ENCODE data around the gene BRD9. TPM values are rescaled to one million over a fixed set of nuclear protein-coding genes. Genes with fewer than 3 reads are reported as not detected.

The BRD9 gene
- total RNA-seq, 1 donor from 2014 or later = 37.7 TPM

GRCh38 chr5:865168-865521 lies 27.5 kb downstream of the BRD9 start:
- no peaks in the 10 kb centered on the region for H3K4me1 ChIP-seq
- no peak for TF ChIP-seq CTCF (IDR thresholded peaks at IDR 0.05)
- DNase-seq (no peak), ATAC-seq (no peak)
- intact Hi-C loops (cut with DNase I) = no loop called here
- H3K4me3 ChIP-seq = no peak overlapping the region
- no peaks in the 10 kb centered on the region for H3K27me3 ChIP-seq (ENCODE audit: low read depth)
- H3K27ac ChIP-seq = no peak overlapping the region
- H3K9me3 ChIP-seq = no peaks in the 10 kb centered on the region
- peaks cover 77% of the 10 kb centered on the region for H3K36me3 ChIP-seq

GRCh38 chr5:864492-865167 lies 28.0 kb downstream of the BRD9 start:
- no peak for DNase-seq
- peaks cover 71% of the 10 kb centered on the region for H3K36me3 ChIP-seq
- no peak for TF ChIP-seq CTCF (IDR thresholded peaks at IDR 0.05)

GRCh38 chr5:863244-863805 lies 29.3 kb downstream of the BRD9 start:
- no peak overlapping the region for H3K27ac ChIP-seq
- intact Hi-C loops (cut with DNase I) = no loop called here
- DNase-seq (no peak), ATAC-seq (no peak)
- TF ChIP-seq CTCF (IDR thresholded peaks at IDR 0.05) = no peak
- H3K4me3 ChIP-seq = no peak overlapping the region
- H3K27me3 ChIP-seq (ENCODE audit: low read depth) = no peaks in the 10 kb centered on the region
- H3K4me1 ChIP-seq = no peaks in the 10 kb centered on the region
- H3K36me3 ChIP-seq = peaks cover 58% of the 10 kb centered on the region
- no peaks in the 10 kb centered on the region for H3K9me3 ChIP-seq

More at GRCh38 chr5:864492-865167, 28.0 kb downstream of the BRD9 start:
- H3K27me3 ChIP-seq (ENCODE audit: low read depth) = no peaks in the 10 kb centered on the region
- H3K27ac ChIP-seq = no peak overlapping the region
- intact Hi-C loops (cut with DNase I) = no loop called here
- H3K4me3 ChIP-seq = no peak overlapping the region
- no peak for ATAC-seq
- H3K9me3 ChIP-seq = no peaks in the 10 kb centered on the region
- H3K4me1 ChIP-seq = no peaks in the 10 kb centered on the region

- DNase-seq = no peak
- H3K4me1 ChIP-seq = no peaks in the 10 kb centered on the region
- H3K4me3 ChIP-seq = no peak overlapping the region
- TF ChIP-seq CTCF (IDR thresholded peaks at IDR 0.05) = no peak
- ATAC-seq = no peak
- H3K27me3 ChIP-seq (ENCODE audit: low read depth) = no peaks in the 10 kb centered on the region
- no peak overlapping the region for H3K27ac ChIP-seq
- H3K9me3 ChIP-seq = no peaks in the 10 kb centered on the region
- peaks cover 51% of the 10 kb centered on the region for H3K36me3 ChIP-seq
- intact Hi-C loops (cut with DNase I) = no loop called here
Measured at GRCh38 chr5:862367-863243, 30.0 kb downstream of the BRD9 start.

GRCh38 chr5:861442-862366 lies 30.9 kb downstream of the BRD9 start:
- TF ChIP-seq CTCF (IDR thresholded peaks at IDR 0.05) = no peak
- Histone ChIP-seq H3K4me1 (no peaks in the 10 kb centered on the region), H3K27ac (no peak overlapping the region), H3K36me3 (peaks cover 42% of the 10 kb centered on the region), H3K27me3 (ENCODE audit: low read depth) (no peaks in the 10 kb centered on the region), H3K9me3 (no peaks in the 10 kb centered on the region), H3K4me3 (no peak overlapping the region)
- DNase-seq (no peak), ATAC-seq (no peak)
- intact Hi-C loops (cut with DNase I) = no loop called here

Measured in lower lobe of right lung (tissue), 2 donors.